ENCODE measurements around the gene CLDND2. TPM values are rescaled to one million over a fixed set of nuclear protein-coding genes. Genes with fewer than 3 reads are reported as not detected.

Gene CLDND2
- total RNA-seq, 2 experiments from 2014 or later: 8.5 to 10.0 TPM

GRCh38 chr19:51377422-51377821, 8.6 kb upstream of the CLDND2 start:
- ChIA-PET CTCF (no interaction called here), POLR2A (interaction anchor here (4.0 kb wide), 1 partner anchor 18 kb away, joined by 18 read pairs; no protein-coding TSS in a partner anchor)
- H3K4me1 Mint-ChIP-seq (ENCODE audit: low read depth): peaks cover 71% of the 10 kb centered on the region
- peaks cover 21% of the 10 kb centered on the region for H3K36me3 Mint-ChIP-seq (ENCODE audit: low read depth)
- H3K27me3 Mint-ChIP-seq (ENCODE audit: low read depth): no peaks in the 10 kb centered on the region
- ATAC-seq (no peak), DNase-seq (no peak)
- no peaks in the 10 kb centered on the region for H3K9me3 Mint-ChIP-seq (ENCODE audit: insufficient read depth)
- no peak overlapping the region for H3K27ac Mint-ChIP-seq
- H3K4me3 Mint-ChIP-seq: no peak overlapping the region

DNA sequence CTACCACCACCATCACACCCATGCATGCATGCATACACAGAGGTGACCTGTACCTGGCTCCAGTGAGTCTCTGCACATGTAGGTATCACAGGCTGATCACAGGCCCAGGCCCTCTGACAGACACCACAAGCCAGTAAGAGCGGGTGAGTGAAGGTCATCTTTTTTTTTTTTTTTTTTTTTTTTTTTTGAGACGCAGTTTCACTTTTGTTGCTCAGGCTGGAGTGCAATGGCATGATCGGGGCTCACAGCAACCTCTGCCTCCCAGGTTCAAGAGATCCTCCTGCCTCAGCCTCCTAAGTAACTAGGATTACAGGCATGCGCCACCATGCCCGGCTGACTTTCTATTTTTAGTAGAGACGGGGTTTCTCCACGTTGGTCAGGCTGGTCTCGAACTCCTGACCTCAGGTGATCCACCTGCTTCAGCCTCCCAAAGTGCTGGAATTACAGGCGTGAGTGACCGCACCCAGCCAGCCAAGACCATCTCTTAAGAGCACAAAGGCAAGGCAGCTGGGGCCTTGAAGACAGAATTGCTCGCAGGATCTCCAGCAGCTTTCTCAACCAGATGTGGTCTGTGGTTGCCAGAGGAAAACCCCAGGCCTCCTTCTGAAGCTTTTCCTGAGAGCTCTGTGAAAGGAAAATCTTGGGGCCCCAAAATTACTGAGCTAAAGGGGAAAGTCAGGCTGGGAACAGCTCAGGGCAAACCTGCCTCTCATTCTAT, 6.9 kb upstream of the CLDND2 start:
- Mint-ChIP-seq H3K36me3 (ENCODE audit: low read depth) (peaks cover 28% of the 10 kb centered on the region), H3K27me3 (ENCODE audit: low read depth) (no peaks in the 10 kb centered on the region), H3K4me1 (ENCODE audit: low read depth) (peaks cover 74% of the 10 kb centered on the region), H3K9me3 (ENCODE audit: insufficient read depth) (no peaks in the 10 kb centered on the region), H3K4me3 (peak overlapping the region; percentile 66), H3K27ac (peak overlapping the region; percentile 100)
- DNase-seq (peak; percentile 66), ATAC-seq (no peak)
- CTCF ChIA-PET: interaction anchor here (1.8 kb wide), 1 partner anchor 23 kb away, joined by 6 read pairs; no protein-coding TSS in a partner anchor
- POLR2A ChIA-PET: interaction anchor here (1.0 to 4.0 kb wide), 2 partner anchors 10 to 19 kb away, joined by 3 to 18 read pairs; no protein-coding TSS in a partner anchor

- Mint-ChIP-seq H3K9me3 (ENCODE audit: insufficient read depth) (no peaks in the 10 kb centered on the region), H3K4me1 (ENCODE audit: low read depth) (peaks cover 83% of the 10 kb centered on the region), H3K27ac (peak within 1 kb of the TSS; percentile 100), H3K4me3 (peak within 1 kb of the TSS; percentile 96), H3K27me3 (ENCODE audit: low read depth) (no peaks in the 10 kb centered on the region), H3K36me3 (ENCODE audit: low read depth) (peaks cover 40% of the 10 kb centered on the region)
- ATAC-seq: peak; percentile 81
- CTCF ChIA-PET: interaction anchor here (1.1 to 5.8 kb wide), 6 partner anchors 22 to 214 kb away, joined by 3 to 39 read pairs (median 5); no protein-coding TSS in a partner anchor
- DNase-seq: peak; percentile 95
- POLR2A ChIA-PET: interaction anchor here (0.7 to 5.6 kb wide), 8 partner anchors 9 to 69 kb away, joined by 3 to 68 read pairs (median 6); partner anchors contain the start of gene VSIG10L
These were observed 4.1 kb upstream of the CLDND2 start, which contains the start of gene NKG7 for GRCh38 chr19:51372649-51373504. Gene NKG7, minus strand, starts transcription at chr19:51372654. Its CDS starts 119 bp downstream, at chr19:51372535.

DNA sequence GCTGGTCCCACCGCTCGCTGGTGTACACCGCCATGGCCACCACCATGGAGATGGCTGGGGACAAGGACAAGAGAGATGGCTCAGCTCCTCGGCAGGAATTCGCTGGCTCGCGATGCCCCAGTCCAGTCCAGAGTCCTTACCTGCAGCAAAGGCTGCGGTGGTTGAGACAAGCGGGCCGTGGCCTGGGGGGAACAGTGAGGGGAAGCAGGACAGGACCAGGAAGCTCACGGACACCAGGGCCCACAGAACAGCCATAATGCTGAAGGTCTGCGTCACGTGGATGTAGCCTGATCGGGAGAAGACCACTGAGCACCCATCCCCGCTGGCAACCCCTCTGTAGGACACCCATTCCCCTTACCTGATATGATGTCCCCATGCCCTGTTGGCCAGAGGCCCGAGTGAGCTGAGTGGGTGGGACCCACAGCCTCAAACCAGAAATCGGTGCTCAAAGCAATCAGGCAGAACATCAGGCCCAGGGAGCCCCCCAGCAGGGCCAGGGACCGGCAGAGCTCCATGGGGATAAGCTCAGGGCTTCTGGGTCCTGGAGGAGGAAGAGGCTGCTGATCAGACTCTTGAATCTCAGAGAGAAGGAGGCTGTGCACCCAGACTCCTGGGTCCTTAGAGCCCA, 3.3 kb upstream of the CLDND2 start:
- Mint-ChIP-seq H3K27ac (peak overlapping the region; percentile 100), H3K4me1 (ENCODE audit: low read depth) (peaks cover 91% of the 10 kb centered on the region), H3K36me3 (ENCODE audit: low read depth) (peaks cover 46% of the 10 kb centered on the region), H3K27me3 (ENCODE audit: low read depth) (no peaks in the 10 kb centered on the region), H3K9me3 (ENCODE audit: insufficient read depth) (no peaks in the 10 kb centered on the region), H3K4me3 (peak overlapping the region; percentile 96)
- ChIA-PET CTCF (interaction anchor here (1.1 to 5.8 kb wide), 6 partner anchors 22 to 213 kb away, joined by 3 to 39 read pairs (median 5); no protein-coding TSS in a partner anchor), POLR2A (interaction anchor here (0.8 to 5.6 kb wide), 8 partner anchors 9 to 76 kb away, joined by 3 to 68 read pairs (median 6); partner anchors contain the start of gene VSIG10L)
- ATAC-seq (no peak), DNase-seq (no peak)

DNA sequence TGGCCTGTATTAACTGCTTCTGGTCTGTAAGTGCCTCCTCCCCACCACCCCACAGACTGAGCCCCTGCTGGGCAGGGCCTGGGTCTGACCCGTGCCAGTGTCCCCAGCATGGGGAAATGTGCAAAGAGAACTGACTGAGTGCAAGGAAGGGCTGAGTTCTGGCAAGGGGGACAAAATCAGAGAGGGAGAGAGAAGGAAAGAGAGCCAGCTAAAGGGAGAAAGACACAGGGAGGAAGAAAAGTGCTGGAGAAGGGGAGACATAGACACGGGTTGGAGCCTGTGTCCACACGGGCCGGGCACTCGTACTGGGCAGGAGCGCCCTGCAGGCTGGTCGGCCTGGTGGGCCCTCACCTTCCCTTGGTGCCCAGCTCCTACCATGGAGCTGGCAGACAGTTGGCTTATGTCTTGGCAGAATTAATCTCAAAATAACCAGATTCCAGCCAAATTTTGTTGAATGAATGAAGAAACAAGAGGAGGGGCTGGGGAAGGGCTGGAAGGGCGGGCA, 2.4 kb upstream of the CLDND2 start:
- Mint-ChIP-seq H3K27ac (peak overlapping the region; percentile 100), H3K9me3 (ENCODE audit: insufficient read depth) (no peaks in the 10 kb centered on the region), H3K4me1 (ENCODE audit: low read depth) (peaks cover 85% of the 10 kb centered on the region), H3K36me3 (ENCODE audit: low read depth) (peaks cover 53% of the 10 kb centered on the region), H3K27me3 (ENCODE audit: low read depth) (no peaks in the 10 kb centered on the region), H3K4me3 (peak overlapping the region; percentile 96)
- no peak for ATAC-seq
- CTCF ChIA-PET: interaction anchor here (0.8 to 5.8 kb wide), 5 partner anchors 23 to 69 kb away, joined by 3 to 39 read pairs (median 6); partner anchors contain the start of gene SIGLEC10
- POLR2A ChIA-PET: interaction anchor here (1.7 to 5.6 kb wide), 4 partner anchors 9 to 30 kb away, joined by 5 to 68 read pairs (median 8); partner anchors contain the start of gene VSIG10L
- DNase-seq: no peak

DNA sequence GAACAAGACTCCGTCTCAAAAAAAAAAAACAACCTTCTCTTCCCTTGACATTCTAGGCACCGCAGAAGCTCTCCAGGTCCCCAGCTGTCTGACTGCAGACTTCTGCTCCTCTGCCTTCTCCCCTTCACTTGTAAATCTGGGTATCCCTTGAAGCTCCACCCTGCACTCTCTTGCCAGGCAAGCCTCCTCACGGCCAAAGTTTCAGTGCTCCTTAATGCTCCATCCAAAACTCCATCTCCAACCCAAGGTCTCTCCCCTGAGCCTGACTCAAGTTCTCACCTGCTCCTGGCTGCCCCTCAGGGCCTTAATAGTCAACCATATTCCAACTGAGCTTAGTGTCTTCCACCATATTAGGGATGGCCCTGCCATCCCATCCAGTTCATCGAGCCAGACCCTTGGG, 1.4 kb upstream of the CLDND2 start:
- peak overlapping the region; percentile 100 for H3K27ac Mint-ChIP-seq
- peaks cover 54% of the 10 kb centered on the region for H3K36me3 Mint-ChIP-seq (ENCODE audit: low read depth)
- DNase-seq (no peak), ATAC-seq (no peak)
- H3K4me3 Mint-ChIP-seq: peak overlapping the region; percentile 96
- no peaks in the 10 kb centered on the region for H3K9me3 Mint-ChIP-seq (ENCODE audit: insufficient read depth)
- no peaks in the 10 kb centered on the region for H3K27me3 Mint-ChIP-seq (ENCODE audit: low read depth)
- peaks cover 81% of the 10 kb centered on the region for H3K4me1 Mint-ChIP-seq (ENCODE audit: low read depth)
- ChIA-PET CTCF (interaction anchor here (0.7 to 5.8 kb wide), 4 partner anchors 13 to 30 kb away, joined by 3 to 39 read pairs (median 4); no protein-coding TSS in a partner anchor), POLR2A (interaction anchor here (5.6 kb wide), 1 partner anchor 25 kb away, joined by 68 read pairs; no protein-coding TSS in a partner anchor)

- Mint-ChIP-seq H3K4me1 (ENCODE audit: low read depth) (peaks cover 77% of the 10 kb centered on the region), H3K4me3 (peak overlapping the region; percentile 96), H3K27ac (peak overlapping the region; percentile 94), H3K36me3 (ENCODE audit: low read depth) (peaks cover 49% of the 10 kb centered on the region), H3K27me3 (ENCODE audit: low read depth) (no peaks in the 10 kb centered on the region), H3K9me3 (ENCODE audit: insufficient read depth) (no peaks in the 10 kb centered on the region)
- ATAC-seq (peak; percentile 75), DNase-seq (peak; percentile 99)
- ChIA-PET CTCF (interaction anchor here (1.1 to 1.8 kb wide), 5 partner anchors 24 to 74 kb away, joined by 4 to 15 read pairs (median 5); no protein-coding TSS in a partner anchor), POLR2A (interaction anchor here (1.0 to 1.5 kb wide), 2 partner anchors 13 to 27 kb away, joined by 3 to 17 read pairs; no protein-coding TSS in a partner anchor)
These were observed 1.0 kb downstream of the CLDND2 start for GRCh38 chr19:51367565-51368365.

GRCh38 chr19:51367255-51367564, 1.6 kb downstream of the CLDND2 start:
- no peaks in the 10 kb centered on the region for H3K27me3 Mint-ChIP-seq (ENCODE audit: low read depth)
- ATAC-seq: no peak
- H3K36me3 Mint-ChIP-seq (ENCODE audit: low read depth): peaks cover 49% of the 10 kb centered on the region
- CTCF ChIA-PET: interaction anchor here (1.1 to 1.8 kb wide), 4 partner anchors 25 to 54 kb away, joined by 4 to 15 read pairs (median 4); no protein-coding TSS in a partner anchor
- H3K4me3 Mint-ChIP-seq: peak overlapping the region; percentile 96
- no peaks in the 10 kb centered on the region for H3K9me3 Mint-ChIP-seq (ENCODE audit: insufficient read depth)
- H3K27ac Mint-ChIP-seq: peak overlapping the region; percentile 94
- peaks cover 80% of the 10 kb centered on the region for H3K4me1 Mint-ChIP-seq (ENCODE audit: low read depth)
- no peak for DNase-seq
- POLR2A ChIA-PET: interaction anchor here (1.0 to 1.5 kb wide), 2 partner anchors 13 to 28 kb away, joined by 3 to 17 read pairs; no protein-coding TSS in a partner anchor

GRCh38 chr19:51366389-51367254, 2.2 kb downstream of the CLDND2 start:
- H3K4me3 Mint-ChIP-seq: peak overlapping the region; percentile 96
- DNase-seq (peak; percentile 96), ATAC-seq (peak; percentile 60)
- H3K36me3 Mint-ChIP-seq (ENCODE audit: low read depth): peaks cover 45% of the 10 kb centered on the region
- peak overlapping the region; percentile 94 for H3K27ac Mint-ChIP-seq
- no peaks in the 10 kb centered on the region for H3K27me3 Mint-ChIP-seq (ENCODE audit: low read depth)
- peaks cover 81% of the 10 kb centered on the region for H3K4me1 Mint-ChIP-seq (ENCODE audit: low read depth)
- ChIA-PET POLR2A (interaction anchor here (1.0 to 1.7 kb wide), 3 partner anchors 28 to 32 kb away, joined by 3 to 18 read pairs (median 17); no protein-coding TSS in a partner anchor), CTCF (interaction anchor here (1.1 to 3.3 kb wide), 7 partner anchors 23 to 106 kb away, joined by 3 to 27 read pairs (median 7); no protein-coding TSS in a partner anchor)
- H3K9me3 Mint-ChIP-seq (ENCODE audit: insufficient read depth): no peaks in the 10 kb centered on the region
